ENCODE data around the gene MED13L. TPM values are rescaled to one million over a fixed set of nuclear protein-coding genes. Genes with fewer than 3 reads are reported as not detected.
A peak's percentile ranks its signal among the peaks of the same experiment; 100 is the strongest.

The MED13L gene
- total and polyA plus RNA-seq, 2 of the 4 experiments (the other 2 are of a cell fraction) = 17.9 to 49.1 TPM

DNA sequence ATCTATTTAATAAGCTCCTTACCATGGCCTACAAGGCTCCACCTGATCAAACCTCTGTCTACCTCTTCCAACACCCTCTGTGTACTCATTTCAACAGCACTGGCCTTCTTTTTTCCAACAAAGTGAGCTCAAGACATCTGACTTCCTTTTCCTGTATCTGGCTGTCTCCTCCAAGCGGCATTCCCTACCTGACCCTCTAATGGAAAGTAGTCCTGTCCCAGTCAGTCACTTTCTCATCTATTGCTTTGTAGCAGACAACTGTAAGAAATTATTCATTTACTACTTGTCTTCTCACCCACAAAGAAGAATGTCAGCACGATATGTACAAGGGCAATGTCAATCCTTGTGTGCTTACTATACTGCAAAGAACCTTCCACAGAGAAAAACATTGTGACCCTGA, 149.6 kb downstream of the MED13L start:
- peaks cover 21% of the 10 kb centered on the region for H3K4me1 ChIP-seq (ENCODE audit: control insufficient read depth, insufficient read depth, low read length)
- 0 out of 2 replicates have a peak overlapping the region, but pooled peaks have one; percentile 3 for H2AK5ac ChIP-seq (ENCODE audit: low read depth, low read length)
- in situ Hi-C loops (cut with MboI; ENCODE audit: low sequenced_read_pairs) = no loop called here

More for the DNA sequence above, 149.6 kb downstream of the MED13L start:
- H4K91ac ChIP-seq (ENCODE audit: insufficient read depth, low read depth, low read length) = no peak overlapping the region
- peaks cover 13% of the 10 kb centered on the region for H3K9me1 ChIP-seq (ENCODE audit: insufficient read depth, low read length)
- no peaks in the 10 kb centered on the region for H3K36me3 ChIP-seq (ENCODE audit: control insufficient read depth, insufficient read depth, low read length)
- no peak for TF ChIP-seq CEBPB (IDR thresholded peaks at IDR 0.05; ENCODE audit: low read depth, low read length)
- TF ChIP-seq USF2 (IDR thresholded peaks at IDR 0.05; ENCODE audit: low read depth, low read length) = no peak
- no peak for TF ChIP-seq POLR2A (IDR thresholded peaks at IDR 0.05; ENCODE audit: low read depth, low read length)
- no peak for TF ChIP-seq BHLHE40 (IDR thresholded peaks at IDR 0.05; ENCODE audit: low read depth, low read length)
- BruUV-seq (replicated peaks) = no TSS peak
- DNase-seq (no peak), ATAC-seq (ENCODE audit: low read depth) (no peak)
- intact Hi-C loops (cut with micrococcal nuclease) = no loop called here
- H3K9me3 ChIP-seq (ENCODE audit: control insufficient read depth, insufficient read depth, low read length) = no peaks in the 10 kb centered on the region
- peaks cover 19 to 62% of the 10 kb centered on the region in 2 experiments for H3K79me1 ChIP-seq (ENCODE audit: low read depth in 1 of 2, low read length in 2 of 2)
- no peak overlapping the region for H3K4me2 ChIP-seq (ENCODE audit: low read depth, low read length)
- H4K20me1 ChIP-seq (ENCODE audit: insufficient read depth, low read length) = peaks cover 67% of the 10 kb centered on the region
- H4K8ac ChIP-seq (ENCODE audit: low read depth in 2 of 2, low read length in 2 of 2) = no peak overlapping the region
- H3K27ac ChIP-seq (ENCODE audit: insufficient read depth, low read length) = no peak overlapping the region
- no peak overlapping the region for H2BK20ac ChIP-seq (ENCODE audit: low read depth, low read length)
- H3K9ac ChIP-seq (ENCODE audit: low read depth, low read length) = no peak overlapping the region
- CTCF ChIA-PET = no interaction called here
- no peak overlapping the region for H3K56ac ChIP-seq (ENCODE audit: extremely low read depth, insufficient read depth, low read length)
- no peak overlapping the region for H2AK9ac ChIP-seq (replicated peaks; ENCODE audit: low read depth, low read length, poor library complexity)
- H3K18ac ChIP-seq (ENCODE audit: low read depth, low read length) = no peak overlapping the region; the same call in 1 of the 2 replicates
- no peak overlapping the region for H2AFZ ChIP-seq (replicated peaks; ENCODE audit: low read length, poor library complexity)
- H2BK120ac ChIP-seq (ENCODE audit: low read depth, low read length) = no peak overlapping the region
- no peak overlapping the region for H2BK15ac ChIP-seq (ENCODE audit: low read depth, low read length)
- H3K14ac ChIP-seq (replicated peaks; ENCODE audit: low read depth, low read length) = peak overlapping the region; percentile 45; the same call in 1 of the 2 replicates
- no peak overlapping the region for H3K4ac ChIP-seq (ENCODE audit: low read depth, low read length)
- no peaks in the 10 kb centered on the region for H3K27me3 ChIP-seq (ENCODE audit: control insufficient read depth, insufficient read depth, low read length)
- POLR2A ChIA-PET (ENCODE audit: unreplicated experiment) = no interaction called here
- H3K4me3 ChIP-seq (ENCODE audit: insufficient read depth, low read depth, low read length) = no peak overlapping the region
- no peak overlapping the region; the same call in 1 of the 2 replicates for H4K5ac ChIP-seq (ENCODE audit: low read depth, low read length)
- dilution Hi-C loops (cut with HindIII; ENCODE audit: low sequenced_read_pairs, unreplicated experiment) = no loop called here
- H3K23ac ChIP-seq (ENCODE audit: low read depth, low read length) = no peak overlapping the region
- 86% methylated on average over 1 of the region's 2 CpGs; no CpG with 5 or more reads in 1 of the 2 experiments for WGBS, 2 experiments (ENCODE audit: extremely low coverage in 2 of 2, insufficient read length in 1 of 2)
- H2BK5ac ChIP-seq (ENCODE audit: low read depth, low read length, poor library complexity, severe bottlenecking) = peak overlapping the region; percentile 12
